Left lung (tissue), 10 donors: ENCODE measurements around the gene COMMD10. TPM values are rescaled to one million over a fixed set of nuclear protein-coding genes. Genes with fewer than 3 reads are reported as not detected.

Experiments
- ATAC-seq: fragments of 200-7000 bp; cut with Tn5 transposase; one replicate; pipeline ENCODE4 v1.9.1; 2020; ENCODE audit warnings: moderate library complexity
- DNase-seq, 4 donors: peaks; one replicate each; pipeline ENCODE4 v3.0.0-alpha.2; 2013 to 2020
- H3K27ac ChIP-seq, 2 donors: fragments of 200-600 bp; sonication (generic) in 1 of 2; one replicate each; pipeline versions ENCODE4 v1.5.0 to v1.8.0; 2020 to 2021
- H3K27me3 ChIP-seq, 2 donors: fragments of 200-600 bp; sonication (generic) in 1 of 2; one replicate each; pipeline versions ENCODE4 v1.5.0 to v1.8.0; 2020 to 2021
- H3K36me3 ChIP-seq, 2 donors: fragments of 200-600 bp; sonication (generic) in 1 of 2; one replicate each; pipeline versions ENCODE4 v1.5.0 to v1.8.0; 2020 to 2021
- H3K4me1 ChIP-seq, 2 donors: fragments of 200-600 bp; one replicate each; pipeline ENCODE4 v1.8.0; 2021
- H3K4me3 ChIP-seq, 2 donors: fragments of 200-600 bp; sonication (generic) in 1 of 2; one replicate each; pipeline versions ENCODE4 v1.5.0 to v1.8.0; 2020 to 2021; ENCODE audit warnings: mild to moderate bottlenecking in 1 of 2
- H3K9me3 ChIP-seq, 2 donors: fragments of 200-600 bp; sonication (generic) in 1 of 2; one replicate each; pipeline versions ENCODE4 v1.5.0 to v1.8.0; 2020 to 2021
- intact Hi-C, 2 donors: fragments of 100-400 bp; cut with DNase I; formaldehyde crosslinking; loops; one replicate each; pipeline versions ENCODE4 v1.11.2 to v1.14.2; 2022
- polyA plus RNA-seq, 6 donors: library from polyadenylated mRNA; unstranded; fragments of 120-200 nt; gene quantifications; one replicate each; pipeline ENCODE4 v1.2.1, GENCODE V29; 2013; ENCODE audit not compliant: insufficient read length in 6 of 6
- total RNA-seq, 2 donors: library from RNA; stranded (reverse); fragmentation: NEBNext Ultra II Directional; extraction: Animal tissue kit (Norgen Biotek cat#: 25700); gene quantifications; one replicate each; pipeline ENCODE4 v1.2.1, GENCODE V29; 2021
- TF ChIP-seq, protein P1 (sequence below), 2 donors: fragments of 200-600 bp; sonication (generic) in 1 of 2; IDR thresholded peaks; one replicate each; pipeline versions ENCODE4 v1.5.0 to v1.8.0; 2021; ENCODE audit warnings: antibody characterized with exemption in 2 of 2
- donor health status: DM: no; HTN: yes; CAD: no.
- donor health status: DM: no; HTN: no; CAD: no.

COMMD10 gene
- total and polyA plus RNA-seq, 8 donors: 30.8 to 53.5 (median 44.0) TPM

DNA sequence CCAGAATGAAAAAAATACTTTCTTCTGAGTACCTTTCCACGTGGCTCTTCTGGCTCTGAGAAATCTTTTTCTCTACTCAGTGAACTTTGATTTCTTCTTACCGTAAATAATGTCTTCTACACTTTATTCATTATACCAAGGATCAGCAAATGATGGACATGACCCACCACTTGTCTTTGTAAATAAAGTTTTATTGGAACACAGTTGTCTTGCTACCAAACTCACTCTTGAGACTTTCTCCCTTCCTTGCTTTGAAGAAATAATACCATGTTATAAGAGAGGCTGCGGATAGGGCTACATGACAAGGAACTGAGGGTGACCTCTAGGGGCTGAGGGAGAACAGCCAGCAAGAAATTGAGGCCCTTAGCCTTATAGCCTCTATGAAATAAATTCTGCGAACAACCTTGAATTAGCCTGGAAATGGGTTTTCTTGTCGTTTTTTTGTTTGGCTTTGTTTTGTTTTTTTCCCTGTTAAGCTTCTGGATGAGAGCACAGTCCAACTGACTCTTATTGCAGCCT, 212.5 kb downstream of the COMMD10 start:
- no peak for DNase-seq
- H3K9me3 ChIP-seq: peaks cover 0 to 19% of the 10 kb centered on the region in 2 donors
- intact Hi-C loops: no loop called here
- TF ChIP-seq, protein P1, sequence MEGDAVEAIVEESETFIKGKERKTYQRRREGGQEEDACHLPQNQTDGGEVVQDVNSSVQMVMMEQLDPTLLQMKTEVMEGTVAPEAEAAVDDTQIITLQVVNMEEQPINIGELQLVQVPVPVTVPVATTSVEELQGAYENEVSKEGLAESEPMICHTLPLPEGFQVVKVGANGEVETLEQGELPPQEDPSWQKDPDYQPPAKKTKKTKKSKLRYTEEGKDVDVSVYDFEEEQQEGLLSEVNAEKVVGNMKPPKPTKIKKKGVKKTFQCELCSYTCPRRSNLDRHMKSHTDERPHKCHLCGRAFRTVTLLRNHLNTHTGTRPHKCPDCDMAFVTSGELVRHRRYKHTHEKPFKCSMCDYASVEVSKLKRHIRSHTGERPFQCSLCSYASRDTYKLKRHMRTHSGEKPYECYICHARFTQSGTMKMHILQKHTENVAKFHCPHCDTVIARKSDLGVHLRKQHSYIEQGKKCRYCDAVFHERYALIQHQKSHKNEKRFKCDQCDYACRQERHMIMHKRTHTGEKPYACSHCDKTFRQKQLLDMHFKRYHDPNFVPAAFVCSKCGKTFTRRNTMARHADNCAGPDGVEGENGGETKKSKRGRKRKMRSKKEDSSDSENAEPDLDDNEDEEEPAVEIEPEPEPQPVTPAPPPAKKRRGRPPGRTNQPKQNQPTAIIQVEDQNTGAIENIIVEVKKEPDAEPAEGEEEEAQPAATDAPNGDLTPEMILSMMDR (IDR thresholded peaks at IDR 0.05): no peak
- H3K27ac ChIP-seq: no peak overlapping the region
- no peak for ATAC-seq
- H3K36me3 ChIP-seq: peaks cover 0 to 40% of the 10 kb centered on the region in 2 donors
- H3K27me3 ChIP-seq: no peaks in the 10 kb centered on the region
- H3K4me3 ChIP-seq: no peak overlapping the region
- H3K4me1 ChIP-seq: no peaks in the 10 kb centered on the region

DNA sequence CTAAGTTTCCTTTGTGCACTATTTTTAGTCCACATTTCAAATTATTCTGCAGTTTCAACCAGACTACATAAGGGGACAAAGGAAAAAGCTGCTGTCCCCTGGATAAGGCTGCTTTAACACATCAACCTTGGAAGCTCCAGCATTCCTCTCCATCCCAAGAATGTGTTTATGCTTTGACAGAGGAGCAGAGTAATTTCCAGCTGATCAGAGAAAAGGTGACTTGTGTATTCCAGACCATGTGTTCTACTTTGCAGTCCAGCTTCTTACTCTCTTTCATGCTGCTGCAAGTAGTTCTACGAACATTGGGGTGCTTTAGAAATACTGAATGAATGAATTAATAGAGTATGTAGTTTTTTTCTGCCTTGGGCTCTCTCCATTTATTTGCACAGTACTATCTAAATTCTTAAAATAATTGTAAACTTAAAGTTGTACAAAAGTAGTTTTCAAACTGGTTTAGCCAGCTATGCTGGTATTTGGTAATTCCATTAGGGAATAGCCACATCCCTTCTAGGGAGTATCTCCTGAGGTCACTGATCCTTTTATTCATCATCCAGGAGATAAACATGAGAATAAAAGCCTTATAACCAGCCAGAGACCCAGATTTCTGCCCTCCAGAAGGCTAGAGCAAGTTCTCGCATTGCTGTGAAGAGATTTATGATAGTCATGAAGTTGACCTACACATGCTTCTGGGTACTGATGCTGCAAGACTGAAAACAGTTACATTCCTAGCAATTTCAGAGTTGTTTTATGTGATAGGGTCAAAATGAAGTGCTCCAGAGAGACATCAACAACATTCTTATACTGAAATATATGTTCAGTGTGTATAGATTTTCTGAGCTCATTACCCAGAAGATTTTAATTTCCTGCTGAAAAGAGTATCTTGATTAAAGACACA, 215.2 kb downstream of the COMMD10 start:
- peaks cover 0 to 54% of the 10 kb centered on the region in 2 donors for H3K36me3 ChIP-seq
- intact Hi-C loops: no loop called here
- TF ChIP-seq, protein P1 (IDR thresholded peaks at IDR 0.05): no peak
- H3K9me3 ChIP-seq: peaks cover 0 to 22% of the 10 kb centered on the region in 2 donors
- DNase-seq (no peak), ATAC-seq (no peak)
- no peaks in the 10 kb centered on the region for H3K4me1 ChIP-seq
- no peaks in the 10 kb centered on the region for H3K27me3 ChIP-seq
- no peak overlapping the region for H3K27ac ChIP-seq
- H3K4me3 ChIP-seq: no peak overlapping the region

DNA sequence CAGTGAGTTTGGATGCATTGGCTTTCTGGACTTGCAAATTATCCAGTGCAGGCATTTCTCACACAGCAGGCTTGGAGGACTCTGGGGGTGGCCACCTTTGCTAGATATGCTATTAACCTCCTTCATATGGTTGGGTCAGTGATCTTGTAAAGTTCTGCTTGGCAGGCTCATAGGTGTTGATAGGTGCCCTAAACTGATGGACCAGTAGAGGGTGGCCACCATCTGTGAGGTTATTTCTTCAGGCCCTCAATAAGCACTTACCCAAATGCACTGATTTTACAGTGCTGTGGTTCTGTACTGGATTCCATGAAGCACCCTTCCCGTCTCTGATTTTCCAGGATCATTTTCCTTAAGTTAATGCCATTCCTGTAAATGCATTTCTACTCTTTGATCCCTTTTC, 216.3 kb downstream of the COMMD10 start:
- ATAC-seq (no peak), DNase-seq (no peak)
- intact Hi-C loops: no loop called here
- Histone ChIP-seq H3K4me1 (no peaks in the 10 kb centered on the region), H3K4me3 (no peak overlapping the region), H3K27ac (no peak overlapping the region), H3K36me3 (peaks cover 0 to 65% of the 10 kb centered on the region in 2 donors), H3K9me3 (peaks cover 0 to 29% of the 10 kb centered on the region in 2 donors), H3K27me3 (no peaks in the 10 kb centered on the region)
- TF ChIP-seq, protein P1 (IDR thresholded peaks at IDR 0.05): no peak

DNA sequence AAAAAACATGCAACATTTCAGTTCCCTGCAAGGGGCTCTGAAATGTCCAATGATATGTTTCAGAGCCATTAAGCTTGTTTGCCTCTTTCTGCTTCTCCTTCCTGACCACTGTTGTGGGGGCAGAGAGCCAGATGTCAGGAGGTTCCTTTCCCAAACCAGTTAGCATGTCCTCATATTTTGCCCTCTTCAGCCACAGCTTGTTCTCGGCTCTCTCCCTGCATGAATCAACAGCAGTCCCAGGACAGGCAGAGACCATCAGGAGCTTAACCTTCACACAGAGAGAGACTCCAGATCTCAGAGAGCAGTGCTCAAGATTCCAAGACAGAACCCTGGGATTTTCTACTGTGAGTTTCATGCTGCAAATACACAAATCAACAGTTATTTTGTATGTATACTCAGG, 218.5 kb downstream of the COMMD10 start:
- H3K27ac ChIP-seq: no peak overlapping the region
- H3K4me3 ChIP-seq: no peak overlapping the region
- no peak for ATAC-seq
- no peaks in the 10 kb centered on the region for H3K4me1 ChIP-seq
- H3K27me3 ChIP-seq: no peaks in the 10 kb centered on the region
- TF ChIP-seq, protein P1 (IDR thresholded peaks at IDR 0.05): no peak
- peaks cover 0 to 34% of the 10 kb centered on the region in 2 donors for H3K9me3 ChIP-seq
- DNase-seq: no peak
- peaks cover 0 to 68% of the 10 kb centered on the region in 2 donors for H3K36me3 ChIP-seq
- intact Hi-C loops: no loop called here

DNA sequence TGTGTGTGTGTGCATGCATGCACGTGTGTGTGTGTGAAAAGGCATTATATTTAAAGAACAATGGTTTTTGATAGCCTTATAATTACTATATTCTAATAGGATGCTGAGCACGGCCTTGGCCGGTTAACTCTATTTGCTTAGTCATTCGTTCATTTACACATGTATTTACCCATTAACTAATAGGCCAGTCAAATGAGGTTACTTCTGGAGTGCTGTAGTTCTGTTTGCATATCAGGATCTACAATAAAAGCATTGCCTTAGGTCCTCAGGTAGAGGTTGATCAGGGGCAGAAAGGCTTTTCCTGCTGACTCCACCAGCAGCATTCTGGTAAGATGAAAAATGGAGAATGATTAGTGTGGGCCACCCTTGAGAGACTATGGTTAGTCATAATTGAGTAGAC, 219.0 kb downstream of the COMMD10 start:
- H3K27ac ChIP-seq: no peak overlapping the region
- no peak for DNase-seq
- intact Hi-C loops: no loop called here
- TF ChIP-seq, protein P1 (IDR thresholded peaks at IDR 0.05): no peak
- ATAC-seq: no peak
- peaks cover 0 to 68% of the 10 kb centered on the region in 2 donors for H3K36me3 ChIP-seq
- no peak overlapping the region for H3K4me3 ChIP-seq
- no peaks in the 10 kb centered on the region for H3K27me3 ChIP-seq
- H3K9me3 ChIP-seq: peaks cover 0 to 34% of the 10 kb centered on the region in 2 donors
- no peaks in the 10 kb centered on the region for H3K4me1 ChIP-seq
